GM13977 (cell line): ENCODE results near the gene RRP36.

ENCODE experiments used
- DNase-seq: peaks from one replicate; pipeline ENCODE4 v3.0.0; 2012; ENCODE audit warnings: low spot score
- in situ Hi-C: fragments of 300-500 bp; cut with MboI; formaldehyde crosslinking; loops from one replicate; pipeline ENCODE4 v1.12.0; 2022; ENCODE audit warnings: low sequenced_read_pairs, low pct_unique_long_range_greater_than_20kb, mixed read lengths, inconsistent platforms; ENCODE audit not compliant: unreplicated experiment
- TF ChIP-seq, protein P1 (sequence below): IDR thresholded peaks from 2 replicates; pipeline ENCODE4 v1.5.1; 2012; ENCODE audit warnings: mild to moderate bottlenecking, control low read depth; ENCODE audit not compliant: insufficient read depth; ENCODE audit errors: extremely low read depth, missing control alignments

The RRP36 gene

GRCh38 chr6:42979523-42980177 is 41.8 kb upstream of the RRP36 start:
- TF ChIP-seq, protein P1, sequence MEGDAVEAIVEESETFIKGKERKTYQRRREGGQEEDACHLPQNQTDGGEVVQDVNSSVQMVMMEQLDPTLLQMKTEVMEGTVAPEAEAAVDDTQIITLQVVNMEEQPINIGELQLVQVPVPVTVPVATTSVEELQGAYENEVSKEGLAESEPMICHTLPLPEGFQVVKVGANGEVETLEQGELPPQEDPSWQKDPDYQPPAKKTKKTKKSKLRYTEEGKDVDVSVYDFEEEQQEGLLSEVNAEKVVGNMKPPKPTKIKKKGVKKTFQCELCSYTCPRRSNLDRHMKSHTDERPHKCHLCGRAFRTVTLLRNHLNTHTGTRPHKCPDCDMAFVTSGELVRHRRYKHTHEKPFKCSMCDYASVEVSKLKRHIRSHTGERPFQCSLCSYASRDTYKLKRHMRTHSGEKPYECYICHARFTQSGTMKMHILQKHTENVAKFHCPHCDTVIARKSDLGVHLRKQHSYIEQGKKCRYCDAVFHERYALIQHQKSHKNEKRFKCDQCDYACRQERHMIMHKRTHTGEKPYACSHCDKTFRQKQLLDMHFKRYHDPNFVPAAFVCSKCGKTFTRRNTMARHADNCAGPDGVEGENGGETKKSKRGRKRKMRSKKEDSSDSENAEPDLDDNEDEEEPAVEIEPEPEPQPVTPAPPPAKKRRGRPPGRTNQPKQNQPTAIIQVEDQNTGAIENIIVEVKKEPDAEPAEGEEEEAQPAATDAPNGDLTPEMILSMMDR: no peak
- in situ Hi-C loops: no loop called here
- no peak for DNase-seq

DNA sequence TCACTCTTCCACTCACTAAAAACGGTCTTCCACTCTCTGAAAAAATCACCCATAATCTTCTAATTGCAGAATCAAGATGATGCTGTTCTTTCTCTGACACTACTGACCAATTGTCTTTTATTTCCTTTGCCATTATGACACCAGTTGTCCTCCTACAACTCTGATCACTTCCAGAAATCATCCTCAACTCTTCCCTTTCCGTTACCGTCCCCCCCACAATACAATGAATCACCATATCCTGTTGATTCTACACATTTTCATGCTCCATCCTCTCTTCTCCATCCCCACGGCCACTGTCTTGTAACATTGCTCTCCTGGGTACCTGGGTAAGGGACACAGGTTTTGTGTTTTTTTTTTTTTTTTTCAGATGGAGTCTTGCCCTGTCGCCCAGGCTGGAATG is 39.6 kb upstream of the RRP36 start:
- no peak for DNase-seq
- in situ Hi-C loops: no loop called here
- TF ChIP-seq, protein P1: no peak

DNA sequence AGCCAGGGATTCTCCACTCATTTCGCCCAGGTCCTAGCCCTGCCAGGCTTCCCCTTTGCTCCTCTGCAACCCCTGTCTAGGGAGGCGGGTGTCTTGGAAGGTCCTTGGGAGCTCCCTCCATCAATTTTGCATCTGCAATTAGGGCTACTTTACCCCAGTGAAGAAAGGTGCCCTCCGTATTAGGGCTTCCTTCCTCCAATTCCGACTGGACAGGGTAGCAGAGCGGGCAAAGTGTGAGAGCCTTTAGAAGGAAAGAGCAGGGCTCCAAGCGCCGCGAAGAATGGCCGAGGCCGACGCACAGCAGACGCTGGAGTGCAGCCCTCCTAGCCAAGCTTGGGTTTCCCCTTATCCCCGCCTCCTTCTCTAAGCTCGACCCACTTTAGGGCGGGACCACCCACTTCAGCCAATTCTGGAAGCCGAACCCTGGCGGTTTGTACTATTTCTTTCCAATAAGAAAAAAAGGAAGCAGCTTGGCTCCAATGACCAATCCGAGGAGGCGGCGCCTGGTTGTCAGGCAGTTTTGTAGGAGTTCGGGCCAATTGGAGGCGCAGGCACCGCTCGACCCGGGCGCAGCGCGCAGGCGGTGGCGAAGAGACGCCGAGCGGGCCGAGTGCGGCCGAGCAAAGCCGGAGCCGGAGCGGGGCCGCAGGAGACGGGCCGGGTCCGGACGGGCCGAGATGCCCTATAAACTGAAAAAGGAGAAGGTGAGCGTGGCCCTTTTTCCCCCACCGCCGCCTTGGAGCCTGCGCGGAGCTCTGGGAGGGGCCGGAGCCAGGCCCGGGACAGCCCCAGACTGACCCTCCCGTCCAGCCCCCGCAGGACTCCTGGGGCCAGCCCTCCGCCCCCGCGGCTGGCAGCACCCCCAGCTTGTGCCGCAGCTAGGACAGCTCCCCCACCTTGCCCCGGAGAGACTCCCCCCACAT is 37.2 kb upstream of the RRP36 start, which contains the start of gene PPP2R5D:
PPP2R5D (plus strand) TSS at position 570 of the 923 bp plus-strand sequence; CDS start at position 678, 108 bp downstream.
- in situ Hi-C loops: no loop called here
- peak; percentile 97 for DNase-seq
- TF ChIP-seq, protein P1: no peak

DNA sequence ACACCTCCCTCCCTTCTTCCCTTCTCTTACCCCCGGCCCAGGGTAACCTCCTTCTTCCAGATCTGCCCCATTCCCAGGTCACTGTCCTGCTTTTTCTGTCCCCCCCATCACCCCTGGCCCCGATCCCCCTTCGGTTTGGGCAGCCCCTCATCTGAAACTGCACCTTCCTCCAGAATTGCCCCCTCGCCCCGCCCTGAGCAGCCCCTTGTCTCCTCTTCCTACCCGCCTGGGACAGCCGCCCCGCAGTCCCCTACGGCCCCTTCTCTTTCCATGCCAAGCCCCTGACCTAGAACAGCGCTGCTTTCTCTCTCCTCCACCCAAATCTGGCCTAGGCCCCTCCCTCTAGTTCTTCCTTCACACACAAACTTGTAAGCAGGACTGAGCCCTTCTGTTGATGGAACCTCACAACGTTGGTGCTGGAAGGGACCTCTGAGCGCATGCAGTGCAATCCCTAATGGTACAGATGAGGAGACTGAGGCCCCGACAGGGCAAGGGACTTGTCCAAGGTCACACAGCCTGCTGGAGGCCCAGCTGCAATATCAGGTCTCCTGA is 36.4 kb upstream of the RRP36 start:
- DNase-seq: no peak
- in situ Hi-C loops: no loop called here

DNA sequence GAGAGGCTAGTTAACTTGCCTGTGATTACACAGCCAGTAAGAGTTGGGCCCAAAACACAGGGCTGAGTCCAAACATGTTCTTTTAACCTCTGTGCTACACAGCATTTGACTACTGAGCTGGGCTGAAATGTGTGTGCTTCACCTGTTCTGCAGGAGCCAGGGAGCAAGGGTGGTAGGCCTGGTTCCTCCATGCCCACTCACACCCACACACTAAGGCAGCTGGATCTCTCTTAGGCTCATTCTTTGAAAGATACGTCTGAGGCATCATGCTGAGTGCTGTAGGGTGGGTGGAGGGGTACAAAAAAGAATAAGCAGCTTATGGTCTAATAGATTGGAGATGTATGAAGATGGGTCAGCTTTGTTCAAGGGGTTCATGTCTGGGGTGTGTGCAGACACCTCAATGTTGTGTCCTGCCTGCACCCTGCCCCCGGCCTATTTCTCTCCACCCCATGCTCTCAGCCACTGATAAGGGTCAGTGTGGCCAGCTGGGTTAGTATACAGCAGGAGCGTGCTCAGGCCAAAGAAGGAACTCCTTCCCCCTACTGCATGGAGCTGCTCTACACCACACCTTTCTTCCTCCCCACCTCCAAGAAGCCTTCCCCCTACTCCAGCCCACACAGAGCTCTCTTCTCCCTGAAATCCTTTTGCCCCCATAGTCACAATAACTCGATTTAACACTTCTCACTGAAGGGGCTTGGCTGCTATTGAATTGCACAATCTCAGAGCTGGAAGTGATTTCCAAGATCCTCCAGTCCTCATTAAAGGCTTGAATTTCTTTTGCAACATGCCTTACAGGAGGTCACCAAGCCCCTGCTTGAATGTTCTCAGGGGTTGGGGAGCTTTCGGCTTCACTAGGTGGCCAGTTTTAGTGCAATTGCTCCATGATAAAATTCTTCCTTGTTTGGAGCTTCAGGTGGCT is 33.6 kb upstream of the RRP36 start:
- in situ Hi-C loops: no loop called here
- no peak for DNase-seq
- TF ChIP-seq, protein P1: no peak

More for the DNA sequence above, 36.4 kb upstream of the RRP36 start:
- TF ChIP-seq, protein P1: no peak

GRCh38 chr6:42988486-42989020 is 32.9 kb upstream of the RRP36 start:
- DNase-seq: no peak
- TF ChIP-seq, protein P1: no peak
- in situ Hi-C loops: no loop called here
